ENCODE results near the gene ELP1.

- TF ChIP-seq ELF4 (CRISPR knock-in tag; IDR thresholded peaks at IDR 0.05; ENCODE audit: low read depth) (no peak), ESRRA (CRISPR knock-in tag; IDR thresholded peaks at IDR 0.05; ENCODE audit: borderline replicate concordance) (no peak), JUN (CRISPR knock-in tag; IDR thresholded peaks at IDR 0.05) (no peak), CREM (CRISPR knock-in tag; IDR thresholded peaks at IDR 0.05) (no peak), AFF4 (CRISPR knock-in tag; IDR thresholded peaks at IDR 0.05; ENCODE audit: borderline replicate concordance) (no peak)
Observed at GRCh38 chr9:108885643-108886348, 48.1 kb downstream of the ELP1 start.

Measured in WTC11 (cell line).